ENCODE data around the gene CKAP5. TPM values are rescaled to one million over a fixed set of nuclear protein-coding genes. Genes with fewer than 3 reads are reported as not detected.
"Not testable (repeated sequence)": the region's sequence is repeated elsewhere in the genome, so short reads cannot be mapped to it uniquely, and the experiment has no call there.

The CKAP5 gene
- total and polyA plus RNA-seq, 12 donors, result 9.6 to 114 (median 80.1) TPM

- 32 to 45% methylated on average over 5 of the region's 5 CpGs for WGBS, 2 donors
- peak overlapping the region; percentile 71 to 95 (median 90) for H3K27ac ChIP-seq
- ATAC-seq (peak in 7 of 8 donors; percentile 18 to 63 (median 44)), DNase-seq (no peak)
- TF ChIP-seq, protein P1, sequence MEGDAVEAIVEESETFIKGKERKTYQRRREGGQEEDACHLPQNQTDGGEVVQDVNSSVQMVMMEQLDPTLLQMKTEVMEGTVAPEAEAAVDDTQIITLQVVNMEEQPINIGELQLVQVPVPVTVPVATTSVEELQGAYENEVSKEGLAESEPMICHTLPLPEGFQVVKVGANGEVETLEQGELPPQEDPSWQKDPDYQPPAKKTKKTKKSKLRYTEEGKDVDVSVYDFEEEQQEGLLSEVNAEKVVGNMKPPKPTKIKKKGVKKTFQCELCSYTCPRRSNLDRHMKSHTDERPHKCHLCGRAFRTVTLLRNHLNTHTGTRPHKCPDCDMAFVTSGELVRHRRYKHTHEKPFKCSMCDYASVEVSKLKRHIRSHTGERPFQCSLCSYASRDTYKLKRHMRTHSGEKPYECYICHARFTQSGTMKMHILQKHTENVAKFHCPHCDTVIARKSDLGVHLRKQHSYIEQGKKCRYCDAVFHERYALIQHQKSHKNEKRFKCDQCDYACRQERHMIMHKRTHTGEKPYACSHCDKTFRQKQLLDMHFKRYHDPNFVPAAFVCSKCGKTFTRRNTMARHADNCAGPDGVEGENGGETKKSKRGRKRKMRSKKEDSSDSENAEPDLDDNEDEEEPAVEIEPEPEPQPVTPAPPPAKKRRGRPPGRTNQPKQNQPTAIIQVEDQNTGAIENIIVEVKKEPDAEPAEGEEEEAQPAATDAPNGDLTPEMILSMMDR (IDR thresholded peaks at IDR 0.05), result no peak
- peaks cover 6 to 37% (median 18%) of the 10 kb centered on the region in 9 donors for H3K4me1 ChIP-seq
- intact Hi-C loops (cut with DNase I), result no loop called here
- no peaks in the 10 kb centered on the region for H3K9me3 ChIP-seq
- H3K27me3 ChIP-seq, result no peaks in the 10 kb centered on the region
- peaks cover 0 to 24% (median 5%) of the 10 kb centered on the region in 9 donors for H3K36me3 ChIP-seq
- H3K4me3 ChIP-seq, result no peak overlapping the region
Observed at GRCh38 chr11:46711303-46711702, 134.8 kb downstream of the CKAP5 start.

DNA sequence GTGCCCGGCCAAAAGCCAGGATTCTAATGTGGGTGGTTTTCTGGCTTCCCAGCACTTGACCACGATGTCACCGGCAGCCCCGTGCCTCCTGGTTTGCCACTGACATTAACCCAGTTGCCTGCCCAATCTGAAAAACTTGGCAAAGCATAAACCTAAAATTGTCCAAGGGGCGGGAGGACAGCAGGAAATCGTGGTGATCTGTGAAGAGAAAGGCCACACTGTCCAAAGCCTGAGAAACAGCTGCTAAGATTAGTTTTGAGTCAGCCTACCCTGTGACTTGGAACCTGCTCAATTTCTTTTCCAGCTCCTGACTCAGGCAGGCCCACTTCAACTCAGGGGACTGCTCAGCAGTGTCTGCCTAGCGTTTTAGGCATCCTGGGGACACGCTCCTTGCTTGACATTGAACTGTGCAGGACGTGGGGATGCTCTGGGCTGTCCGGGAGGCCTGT, 135.2 kb downstream of the CKAP5 start:
- 27% methylated on average over 10 of the region's 10 CpGs for WGBS, 2 donors
- peaks cover 0 to 28% (median 10%) of the 10 kb centered on the region in 9 donors for H3K36me3 ChIP-seq
- peaks cover 6 to 37% (median 18%) of the 10 kb centered on the region in 9 donors for H3K4me1 ChIP-seq
- peak overlapping the region; percentile 71 to 95 (median 90) for H3K27ac ChIP-seq
- no peak overlapping the region for H3K4me3 ChIP-seq
- no peaks in the 10 kb centered on the region for H3K9me3 ChIP-seq
- H3K27me3 ChIP-seq, result no peaks in the 10 kb centered on the region
- TF ChIP-seq, protein P1 (IDR thresholded peaks at IDR 0.05), result no peak
- ATAC-seq (peak; percentile 92 to 98 (median 96)), DNase-seq (peak; percentile 48 to 86)
- intact Hi-C loops (cut with DNase I), result no loop called here

DNA sequence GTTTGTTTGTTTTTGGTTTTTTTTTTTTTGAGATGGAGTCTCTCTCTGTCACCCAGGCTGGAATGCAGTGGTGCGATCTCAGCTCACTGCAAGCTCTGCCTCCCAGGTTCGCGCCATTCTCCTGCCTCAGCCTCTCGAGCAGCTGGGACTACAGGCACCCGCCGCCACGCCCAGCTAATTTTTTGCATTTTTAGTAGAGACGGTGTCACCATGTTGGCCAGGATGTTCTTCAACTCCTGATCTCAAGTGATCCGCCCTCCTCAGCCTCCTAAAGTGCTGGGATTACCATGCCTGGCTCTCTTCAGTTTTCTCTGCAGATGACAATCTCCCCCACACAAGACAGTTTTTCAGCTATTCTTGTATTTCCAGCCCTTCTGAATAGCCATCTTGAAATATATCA, 136.7 kb downstream of the CKAP5 start:
- intact Hi-C loops (cut with DNase I); H3K4me3 ChIP-seq; DNase-seq; H3K9me3 ChIP-seq; H3K27me3 ChIP-seq; ATAC-seq: not testable (repeated sequence)
- 94% methylated on average over 9 of the region's 9 CpGs for WGBS, 2 donors
- peaks cover 6 to 37% (median 18%) of the 10 kb centered on the region in 9 donors for H3K4me1 ChIP-seq
- H3K36me3 ChIP-seq, result peaks cover 0 to 43% (median 24%) of the 10 kb centered on the region in 9 donors
- H3K27ac ChIP-seq, result peak overlapping the region in 2 of 10 donors; percentile 90 to 95

DNA sequence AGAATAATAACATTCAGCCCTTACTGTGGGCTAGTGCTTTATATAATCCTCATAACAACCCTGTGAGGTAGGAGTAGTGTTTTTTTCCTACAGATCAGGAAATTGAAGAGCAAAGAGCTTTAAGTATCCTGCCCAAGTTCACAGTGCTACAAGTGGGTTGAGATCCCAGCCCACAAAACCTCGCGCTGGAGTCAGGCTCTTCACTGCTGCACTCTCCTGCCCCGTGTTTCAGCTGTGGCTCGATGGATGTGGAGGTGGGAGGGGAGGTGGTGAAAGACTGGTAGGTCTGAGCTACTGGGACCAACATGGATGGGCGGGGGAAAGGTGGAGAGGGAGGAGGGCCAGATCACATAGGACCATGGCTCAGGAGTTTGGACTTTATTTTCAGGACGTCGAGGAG, 139.2 kb downstream of the CKAP5 start:
- WGBS, 2 donors, result 87 to 88% methylated on average over 7 of the region's 7 CpGs
- Histone ChIP-seq H3K36me3 (peaks cover 0 to 67% (median 36%) of the 10 kb centered on the region in 9 donors), H3K4me3 (no peak overlapping the region), H3K27ac (no peak overlapping the region), H3K27me3 (no peaks in the 10 kb centered on the region), H3K9me3 (no peaks in the 10 kb centered on the region), H3K4me1 (peaks cover 4 to 34% (median 29%) of the 10 kb centered on the region in 9 donors)
- no peak for ATAC-seq
- no peak for DNase-seq
- intact Hi-C loops (cut with DNase I), result no loop called here
- TF ChIP-seq, protein P1 (IDR thresholded peaks at IDR 0.05), result no peak

GRCh38 chr11:46705070-46705688, 140.9 kb downstream of the CKAP5 start:
- Histone ChIP-seq H3K27me3 (no peaks in the 10 kb centered on the region), H3K36me3 (peaks cover 0 to 71% (median 36%) of the 10 kb centered on the region in 9 donors), H3K4me3 (no peak overlapping the region), H3K9me3 (no peaks in the 10 kb centered on the region), H3K4me1 (peaks cover 0 to 24% (median 20%) of the 10 kb centered on the region in 9 donors), H3K27ac (no peak overlapping the region)
- ATAC-seq (no peak), DNase-seq (no peak)
- TF ChIP-seq, protein P1 (IDR thresholded peaks at IDR 0.05), result no peak
- intact Hi-C loops (cut with DNase I), result no loop called here
- WGBS, 2 donors, result 96 to 97% methylated on average over 31 of the region's 31 CpGs
